Measurements from ENCODE around the gene COQ9.
"Not testable (repeated sequence)": the region's sequence is repeated elsewhere in the genome, so short reads cannot be mapped to it uniquely, and the experiment has no call there.

The COQ9 gene

DNA sequence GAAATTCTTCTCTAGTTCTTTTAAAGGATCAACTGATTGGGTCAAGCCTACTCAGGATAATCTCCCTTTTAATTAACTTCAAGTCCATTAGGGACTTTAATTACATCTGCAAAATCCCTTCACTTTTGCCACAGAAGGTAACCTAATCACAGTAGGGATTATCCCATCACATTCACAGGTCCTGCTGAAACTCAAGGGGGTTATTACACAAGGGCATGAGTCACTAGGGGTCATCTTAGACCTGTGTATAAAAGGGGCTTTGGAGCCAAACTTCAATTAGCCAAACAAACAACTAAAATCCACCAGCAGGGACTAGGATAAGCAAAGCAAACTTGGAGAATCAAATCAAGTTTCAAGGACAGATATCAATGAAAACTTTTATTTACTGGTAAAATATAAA is 19.5 kb upstream of the COQ9 start:
- DNase-seq = no peak

GRCh38 chr16:57430955-57431354 is 16.3 kb upstream of the COQ9 start:
- no peak for DNase-seq

GRCh38 chr16:57432505-57432904 is 14.8 kb upstream of the COQ9 start:
- DNase-seq = no peak

DNA sequence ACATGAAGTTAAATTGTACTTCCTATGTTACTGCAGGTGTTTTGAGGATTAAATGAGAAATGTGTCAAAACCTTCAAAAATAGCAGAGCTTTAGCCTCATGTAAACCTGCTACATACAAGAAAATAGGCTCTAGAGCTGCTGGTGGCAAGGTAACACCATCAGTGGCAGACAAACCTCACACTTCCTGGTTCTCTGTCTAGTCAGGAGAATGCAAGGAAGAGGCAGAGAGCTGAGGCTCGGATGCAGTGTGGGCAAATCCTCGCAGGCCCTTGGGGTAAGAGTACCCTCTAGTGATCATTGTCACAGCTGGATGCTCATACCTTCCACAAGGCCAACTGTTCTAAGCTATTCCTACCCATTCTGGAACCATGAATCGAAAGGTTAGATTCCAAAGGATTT is 14.3 kb upstream of the COQ9 start:
- peak; percentile 39 for DNase-seq

DNA sequence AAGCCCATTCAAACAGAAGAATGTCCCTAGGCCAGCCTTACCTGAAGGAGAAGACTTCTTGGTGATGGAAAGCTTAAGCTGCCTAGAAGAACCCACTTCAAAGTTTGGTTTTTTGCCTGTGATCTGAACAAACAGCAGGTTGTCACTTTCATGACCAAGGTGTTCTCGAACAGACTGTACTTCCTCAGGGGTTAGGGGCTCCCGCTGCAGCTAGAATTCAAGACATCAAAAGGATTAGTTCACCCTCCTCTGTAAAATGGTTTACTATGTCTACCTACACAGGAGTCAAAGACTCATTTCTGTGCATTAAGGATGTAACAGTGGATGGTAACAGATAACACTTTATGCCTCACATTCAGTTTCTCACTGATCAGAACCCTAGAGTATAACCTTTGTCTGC is 13.3 kb upstream of the COQ9 start:
- DNase-seq = peak; percentile 51

GRCh38 chr16:57435838-57436237 is 11.4 kb upstream of the COQ9 start:
- DNase-seq = no peak

DNA sequence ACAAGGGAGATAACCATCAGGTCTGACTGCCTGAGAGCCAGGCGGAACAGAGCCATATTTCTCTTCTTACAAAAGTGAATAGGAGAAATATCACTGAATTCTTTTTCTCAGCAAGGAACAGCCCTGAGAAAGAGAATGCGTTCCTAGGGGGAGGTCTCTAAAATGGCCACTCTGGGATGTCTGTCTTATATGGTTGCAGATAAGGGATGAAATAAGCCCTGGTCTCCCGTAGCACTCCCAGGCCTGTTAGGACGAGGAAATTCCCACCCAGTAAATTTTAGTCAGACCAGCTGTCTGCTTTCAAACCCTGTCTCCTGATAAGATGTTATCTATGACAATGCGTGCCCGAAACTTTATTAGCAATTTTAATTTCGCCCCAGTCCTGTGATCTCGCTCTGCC is 7.3 kb upstream of the COQ9 start:
- DNase-seq = not testable (repeated sequence)

DNA sequence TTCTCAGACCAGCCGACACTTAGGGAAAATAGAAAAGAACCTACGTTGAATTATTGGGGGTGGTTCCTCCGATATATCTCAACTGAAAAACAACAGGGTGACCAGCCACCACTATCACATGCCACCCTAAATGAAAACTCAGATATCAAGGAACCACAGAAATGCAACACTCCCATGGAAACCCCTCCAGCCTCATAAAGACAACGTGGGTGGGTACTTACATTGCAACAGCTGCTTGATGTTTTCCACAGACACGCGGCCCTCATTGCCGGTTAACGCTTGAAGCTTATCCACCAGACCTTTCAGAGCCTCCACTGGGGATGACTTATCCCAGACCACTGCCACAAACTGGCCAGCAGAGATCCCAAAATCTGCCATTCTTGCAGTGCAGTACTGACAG is 6.7 kb upstream of the COQ9 start:
- DNase-seq = not testable (repeated sequence)

DNA sequence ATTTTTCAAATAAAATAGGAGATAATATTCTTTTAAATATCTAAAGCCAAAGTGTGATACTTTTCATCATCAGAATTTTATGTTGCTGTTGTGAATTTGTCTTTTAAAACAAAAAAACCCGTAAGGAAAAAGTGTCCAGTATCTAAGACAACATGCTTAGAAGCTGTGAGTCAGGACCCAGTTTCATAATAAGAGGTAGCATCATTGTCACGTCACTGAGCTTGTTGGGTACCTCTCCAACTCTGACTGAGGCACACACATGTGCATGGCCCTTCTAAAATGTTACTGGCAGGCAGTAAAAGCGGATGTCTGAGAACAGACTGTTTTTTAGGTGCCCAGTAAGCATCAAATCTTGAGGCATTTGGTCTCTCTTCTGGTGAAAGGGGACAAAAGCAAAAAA is 2.6 kb upstream of the COQ9 start:
- no peak for DNase-seq

DNA sequence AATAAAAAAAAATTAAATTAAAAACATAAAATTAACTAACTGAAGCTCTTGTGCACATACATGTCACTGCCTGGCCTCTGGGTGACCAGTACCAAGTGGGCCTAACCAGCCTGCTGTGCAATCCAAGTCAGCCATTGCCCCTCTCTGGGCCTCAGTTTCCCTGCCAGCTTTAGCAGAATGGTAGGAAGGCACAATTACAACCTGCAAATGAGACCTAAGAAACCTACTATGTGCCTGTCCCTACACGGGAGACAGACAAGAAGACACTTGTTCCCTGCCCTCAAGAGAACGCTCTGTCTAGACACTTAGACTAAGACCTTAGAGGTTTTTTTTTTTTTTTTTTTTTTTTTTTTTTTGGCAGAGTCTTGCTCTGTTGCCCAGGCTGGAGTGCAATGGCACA is 1.8 kb upstream of the COQ9 start:
- no peak for DNase-seq

GRCh38 chr16:57446531-57447185 is 621 bp upstream of the COQ9 start:
- peak; percentile 22 for DNase-seq

DNA sequence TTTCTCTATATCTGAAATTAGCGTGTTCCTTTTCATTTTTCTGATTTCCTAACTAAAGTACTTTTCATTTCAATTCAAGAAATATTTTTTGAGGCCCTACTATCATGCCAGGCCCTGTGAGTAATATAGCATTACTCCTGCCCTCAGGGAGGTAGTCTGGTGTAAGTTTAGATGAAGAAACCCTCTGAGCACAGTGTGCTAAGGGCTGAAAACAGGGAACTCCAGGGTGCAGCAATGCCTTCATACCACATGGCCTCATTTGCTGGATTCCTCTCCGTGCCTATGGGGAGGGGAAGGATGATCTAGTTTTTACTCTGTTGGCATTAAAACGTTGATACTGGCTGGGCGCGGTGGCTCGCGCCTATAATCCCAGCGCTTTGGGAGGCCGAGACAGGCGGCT is 4.7 kb downstream of the COQ9 start:
- no peak for DNase-seq

GRCh38 chr16:57462209-57462977 is 15.1 kb downstream of the COQ9 start, which contains the start of gene POLR2C:
Gene POLR2C (plus strand): TSS chr16:57462679. CDS start chr16:57462725, 46 bp downstream.
- peak; percentile 95 for DNase-seq

GRCh38 chr16:57462978-57463362 is 15.7 kb downstream of the COQ9 start:
- DNase-seq = no peak

- DNase-seq = no peak
These were observed 17.2 kb downstream of the COQ9 start for GRCh38 chr16:57464523-57464922.

GRCh38 chr16:57468346-57468745 is 21.1 kb downstream of the COQ9 start:
- no peak for DNase-seq

GRCh38 chr16:57469046-57469445 is 21.8 kb downstream of the COQ9 start:
- DNase-seq = no peak

DNA sequence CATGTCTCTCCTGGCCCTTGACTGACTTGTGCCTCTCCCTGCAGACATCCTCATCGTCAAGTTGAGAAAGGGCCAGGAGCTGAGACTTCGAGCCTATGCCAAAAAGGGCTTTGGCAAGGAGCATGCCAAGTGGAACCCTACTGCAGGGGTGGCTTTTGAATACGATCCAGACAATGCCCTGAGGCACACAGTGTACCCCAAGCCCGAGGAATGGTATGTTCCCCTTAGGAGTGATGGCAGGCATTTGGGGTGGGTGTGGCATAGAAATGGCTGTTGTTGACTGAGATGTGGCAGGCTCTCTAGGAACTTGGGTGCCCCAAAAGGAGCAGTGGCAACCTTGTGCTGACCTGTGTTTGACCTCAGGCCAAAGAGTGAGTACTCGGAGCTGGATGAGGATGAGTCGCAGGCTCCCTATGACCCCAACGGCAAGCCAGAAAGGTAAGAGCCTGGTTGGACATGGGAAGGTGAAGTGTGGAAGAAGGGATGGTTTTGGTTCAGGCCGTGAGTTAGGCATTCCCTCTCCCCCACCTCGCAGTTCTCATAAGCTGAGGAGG is 22.7 kb downstream of the COQ9 start:
- no peak for DNase-seq

- DNase-seq = no peak
These were observed 23.4 kb downstream of the COQ9 start for GRCh38 chr16:57470711-57471110.

GRCh38 chr16:57471209-57471608 is 23.9 kb downstream of the COQ9 start:
- no peak for DNase-seq

- no peak for DNase-seq
These were observed 24.8 kb downstream of the COQ9 start for GRCh38 chr16:57471852-57472664.

DNA sequence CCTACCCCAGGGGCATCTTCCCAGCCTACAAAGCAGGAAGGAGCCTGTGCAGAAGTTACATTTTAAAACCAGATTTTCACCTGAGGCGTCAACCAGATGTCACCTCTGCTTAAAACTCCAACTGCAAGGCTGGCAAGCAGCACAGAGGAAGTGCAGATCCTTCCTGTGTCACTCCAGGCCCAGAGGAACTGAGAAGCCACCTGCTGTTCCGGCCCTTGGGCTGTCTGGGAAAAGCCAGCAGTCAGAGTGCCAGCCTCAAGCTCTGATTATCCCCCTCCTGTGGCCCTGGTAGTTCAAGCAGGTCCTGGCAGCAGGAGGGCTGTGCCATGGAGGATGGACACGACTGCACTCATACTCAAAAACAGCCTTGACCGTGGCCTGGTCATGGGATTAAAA is 25.4 kb downstream of the COQ9 start:
- DNase-seq = no peak

DNA sequence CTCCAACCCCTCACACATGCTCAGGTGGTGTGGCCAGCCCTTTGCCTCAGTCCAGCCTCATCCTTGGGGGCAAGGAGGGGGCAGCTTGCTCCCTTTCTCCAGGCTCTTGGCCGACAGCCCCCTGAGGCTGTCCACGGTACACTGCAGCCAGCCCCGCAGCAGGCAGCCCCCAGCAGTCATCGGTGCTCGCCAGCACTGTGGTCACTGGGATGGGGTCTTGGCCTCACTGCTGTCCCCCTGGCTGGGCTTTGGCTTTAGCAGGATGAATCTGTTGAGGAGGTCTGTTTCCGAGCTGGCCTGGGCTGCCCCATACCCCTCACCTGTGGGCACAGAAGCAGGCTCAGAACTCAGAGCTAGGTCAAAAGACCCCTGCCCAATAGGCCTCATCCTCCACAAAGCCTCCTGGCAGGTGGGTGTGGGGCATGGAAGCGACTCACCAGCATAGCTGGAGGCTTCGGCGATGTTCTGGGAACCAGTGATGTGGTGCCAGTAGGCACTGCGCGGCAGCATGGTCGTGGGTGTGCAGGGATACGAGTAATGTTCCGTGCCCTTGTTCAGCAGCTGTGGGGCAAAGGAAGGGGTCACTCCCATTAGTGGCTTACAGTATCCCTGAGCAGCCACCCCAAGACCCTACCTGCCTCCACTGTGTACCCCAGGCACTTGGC is 26.0 kb downstream of the COQ9 start:
- DNase-seq = no peak
